Peyer's patch (tissue), 4 donors: Measurements from ENCODE around the gene PCBP3.

Source experiments
- CTCF ChIP-seq, 6 experiments: fragments of 450-650 bp in 4 of 6; fragments of 200-600 bp in 2 of 6; sonication (generic) in 1 of 6; IDR thresholded peaks; one replicate each; pipeline ENCODE4 v1.5.1; 2017 to 2019; ENCODE audit warnings: antibody characterized with exemption in 6 of 6, mild to moderate bottlenecking in 3 of 6, moderate library complexity in 1 of 6
- POLR2A ChIP-seq, 2 donors: fragments of 450-650 bp; IDR thresholded peaks; one replicate each; pipeline ENCODE4 v1.5.1; 2017; ENCODE audit warnings: antibody characterized with exemption in 2 of 2, mild to moderate bottlenecking in 2 of 2, moderate library complexity in 2 of 2

GRCh38 chr21:45636951-45637646, 6.4 kb upstream of the PCBP3 start:
- TF ChIP-seq CTCF (IDR thresholded peaks at IDR 0.05) (no peak), POLR2A (IDR thresholded peaks at IDR 0.05) (no peak)
